ENCODE measurements around the gene HDDC2. TPM values are rescaled to one million over a fixed set of nuclear protein-coding genes. Genes with fewer than 3 reads are reported as not detected.

HDDC2 gene
- total RNA-seq, 1 experiment from 2014 or later = 55.2 TPM

- ChIA-PET CTCF (no interaction called here), POLR2A (ENCODE audit: unreplicated experiment) (no interaction called here)
- no TSS peak for BruUV-seq (replicated peaks)
- H3K4me1 ChIP-seq (replicated peaks; ENCODE audit: insufficient read depth) = no peaks in the 10 kb centered on the region
- DNase-seq = no peak
- peaks cover 4% of the 10 kb centered on the region; the same call in 1 of the 2 replicates for H3F3A ChIP-seq (ENCODE audit: insufficient read depth, low read depth)
- no peak overlapping the region for H3K4me3 ChIP-seq
- no peaks in the 10 kb centered on the region for H3K79me2 ChIP-seq (ENCODE audit: low read depth)
- intact Hi-C loops (cut with micrococcal nuclease; ENCODE audit: unreplicated experiment) = no loop called here
- peaks cover 15% of the 10 kb centered on the region; the same call in 1 of the 2 replicates for H3K36me3 ChIP-seq (ENCODE audit: low read depth)
- H3K27me3 ChIP-seq (ENCODE audit: insufficient read depth, low read depth) = no peaks in the 10 kb centered on the region
- no peak overlapping the region for H3K27ac ChIP-seq
- no peak overlapping the region for H3K4me2 ChIP-seq
- H2AFZ ChIP-seq = no peak overlapping the region
- H4K20me1 ChIP-seq (ENCODE audit: insufficient read depth) = no peaks in the 10 kb centered on the region
- H3K9me3 ChIP-seq (ENCODE audit: insufficient read depth, low read depth) = no peaks in the 10 kb centered on the region
- no peaks in the 10 kb centered on the region; the same call in 1 of the 2 replicates for H3K9me2 ChIP-seq (ENCODE audit: insufficient read depth)
- TF ChIP-seq EZH2 (IDR thresholded peaks at IDR 0.05; ENCODE audit: low read depth) = no peak
- TF ChIP-seq, protein P1, sequence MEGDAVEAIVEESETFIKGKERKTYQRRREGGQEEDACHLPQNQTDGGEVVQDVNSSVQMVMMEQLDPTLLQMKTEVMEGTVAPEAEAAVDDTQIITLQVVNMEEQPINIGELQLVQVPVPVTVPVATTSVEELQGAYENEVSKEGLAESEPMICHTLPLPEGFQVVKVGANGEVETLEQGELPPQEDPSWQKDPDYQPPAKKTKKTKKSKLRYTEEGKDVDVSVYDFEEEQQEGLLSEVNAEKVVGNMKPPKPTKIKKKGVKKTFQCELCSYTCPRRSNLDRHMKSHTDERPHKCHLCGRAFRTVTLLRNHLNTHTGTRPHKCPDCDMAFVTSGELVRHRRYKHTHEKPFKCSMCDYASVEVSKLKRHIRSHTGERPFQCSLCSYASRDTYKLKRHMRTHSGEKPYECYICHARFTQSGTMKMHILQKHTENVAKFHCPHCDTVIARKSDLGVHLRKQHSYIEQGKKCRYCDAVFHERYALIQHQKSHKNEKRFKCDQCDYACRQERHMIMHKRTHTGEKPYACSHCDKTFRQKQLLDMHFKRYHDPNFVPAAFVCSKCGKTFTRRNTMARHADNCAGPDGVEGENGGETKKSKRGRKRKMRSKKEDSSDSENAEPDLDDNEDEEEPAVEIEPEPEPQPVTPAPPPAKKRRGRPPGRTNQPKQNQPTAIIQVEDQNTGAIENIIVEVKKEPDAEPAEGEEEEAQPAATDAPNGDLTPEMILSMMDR (conservative IDR thresholded peaks at IDR 0.05) = no peak
These were observed 39.5 kb downstream of the HDDC2 start for GRCh38 chr6:125262016-125263013.

DNA sequence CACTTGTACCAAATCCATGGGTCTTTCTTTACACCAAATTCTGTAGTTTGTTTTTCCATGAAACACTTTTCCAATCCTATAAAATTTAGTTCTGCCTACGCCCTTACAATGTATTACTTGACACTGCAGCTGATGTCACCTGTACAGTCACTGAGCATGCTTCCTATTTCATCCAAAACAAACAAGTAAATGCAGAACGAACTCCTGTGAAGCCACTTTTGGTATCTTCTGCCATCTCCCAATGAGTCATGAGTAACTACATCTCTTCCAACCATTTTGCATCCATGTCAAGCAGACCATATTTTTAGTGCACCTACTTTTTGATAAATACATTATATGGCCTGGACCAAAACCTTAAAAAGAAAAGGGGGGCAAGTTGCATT is 42.4 kb downstream of the HDDC2 start:
- Histone ChIP-seq H3K36me3 (ENCODE audit: low read depth) (peaks cover 9% of the 10 kb centered on the region), H3K9me3 (ENCODE audit: insufficient read depth, low read depth) (no peaks in the 10 kb centered on the region), H3K4me2 (no peak overlapping the region), H3K27me3 (ENCODE audit: insufficient read depth, low read depth) (no peaks in the 10 kb centered on the region), H3K27ac (no peak overlapping the region), H2AFZ (no peak overlapping the region), H3F3A (ENCODE audit: insufficient read depth, low read depth) (peaks cover 4% of the 10 kb centered on the region; the same call in 1 of the 2 replicates), H3K79me2 (ENCODE audit: low read depth) (no peaks in the 10 kb centered on the region), H3K9me2 (ENCODE audit: insufficient read depth) (no peaks in the 10 kb centered on the region; the same call in 1 of the 2 replicates), H3K4me1 (replicated peaks; ENCODE audit: insufficient read depth) (no peaks in the 10 kb centered on the region), H4K20me1 (ENCODE audit: insufficient read depth) (no peaks in the 10 kb centered on the region), H3K4me3 (no peak overlapping the region)
- TF ChIP-seq, protein P1 (conservative IDR thresholded peaks at IDR 0.05) = no peak
- TF ChIP-seq EZH2 (IDR thresholded peaks at IDR 0.05; ENCODE audit: low read depth) = no peak
- ChIA-PET CTCF (no interaction called here), POLR2A (ENCODE audit: unreplicated experiment) (no interaction called here)
- DNase-seq = peak in 1 of 2 experiments; percentile 38
- intact Hi-C loops (cut with micrococcal nuclease; ENCODE audit: unreplicated experiment) = no loop called here
- no TSS peak for BruUV-seq (replicated peaks)

DNA sequence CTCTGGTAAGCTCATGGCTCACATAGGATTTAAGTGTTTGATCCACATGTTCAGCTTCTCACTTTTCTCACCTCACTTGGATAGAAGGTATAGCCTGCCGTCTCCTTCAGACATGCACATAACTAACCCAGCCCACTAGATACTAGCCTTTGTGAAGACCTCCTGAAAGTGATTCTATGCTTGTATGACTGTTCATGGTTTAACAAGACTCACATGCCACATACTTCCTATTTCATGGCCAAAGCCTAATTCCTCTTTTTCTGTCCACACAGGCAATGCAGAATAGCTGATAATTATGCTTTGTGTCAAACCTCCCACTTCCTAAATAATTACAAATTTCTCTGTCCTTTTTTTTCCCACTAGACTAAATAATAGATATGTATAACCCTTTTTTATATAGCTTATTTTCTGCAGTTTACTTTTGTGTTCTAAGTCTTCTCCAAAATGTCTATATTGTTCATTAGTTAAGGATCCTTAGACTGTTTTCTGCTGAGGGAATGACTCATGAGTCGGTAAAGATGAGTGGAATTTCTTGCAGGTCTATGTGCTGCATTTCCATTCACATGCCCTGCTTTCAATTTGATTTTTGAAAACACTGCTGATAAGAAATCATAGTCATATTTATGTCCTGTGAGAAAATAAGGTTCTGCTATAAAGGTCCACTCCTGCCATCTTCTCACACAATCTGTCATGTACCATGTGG is 43.0 kb downstream of the HDDC2 start:
- no TSS peak for BruUV-seq (replicated peaks)
- Histone ChIP-seq H3K36me3 (ENCODE audit: low read depth) (peaks cover 7% of the 10 kb centered on the region; the same call in 1 of the 2 replicates), H3K9me2 (ENCODE audit: insufficient read depth) (no peaks in the 10 kb centered on the region; the same call in 1 of the 2 replicates), H3K27me3 (ENCODE audit: insufficient read depth, low read depth) (no peaks in the 10 kb centered on the region), H4K20me1 (ENCODE audit: insufficient read depth) (no peaks in the 10 kb centered on the region), H3K4me2 (no peak overlapping the region), H3K79me2 (ENCODE audit: low read depth) (no peaks in the 10 kb centered on the region), H3F3A (ENCODE audit: insufficient read depth, low read depth) (peaks cover 4% of the 10 kb centered on the region), H3K9me3 (ENCODE audit: insufficient read depth, low read depth) (no peaks in the 10 kb centered on the region), H3K27ac (no peak overlapping the region), H3K4me3 (no peak overlapping the region), H3K4me1 (replicated peaks; ENCODE audit: insufficient read depth) (no peaks in the 10 kb centered on the region), H2AFZ (no peak overlapping the region)
- CTCF ChIA-PET = no interaction called here
- TF ChIP-seq EZH2 (IDR thresholded peaks at IDR 0.05; ENCODE audit: low read depth) = no peak
- TF ChIP-seq, protein P1 (conservative IDR thresholded peaks at IDR 0.05) = no peak
- DNase-seq = no peak
- intact Hi-C loops (cut with micrococcal nuclease; ENCODE audit: unreplicated experiment) = no loop called here
- POLR2A ChIA-PET (ENCODE audit: unreplicated experiment) = no interaction called here

Data from PC-9 (cell line).